ENCODE measurements around the gene SLC9A3. TPM values are rescaled to one million over a fixed set of nuclear protein-coding genes. Genes with fewer than 3 reads are reported as not detected.
A peak's percentile ranks its signal among the peaks of the same experiment; 100 is the strongest.

The SLC9A3 gene
- total RNA-seq (1 to 10 TPM; 2.8 to 3.1 TPM), polyA plus RNA-seq (1 to 10 TPM; 2.2 to 2.8 TPM)

DNA sequence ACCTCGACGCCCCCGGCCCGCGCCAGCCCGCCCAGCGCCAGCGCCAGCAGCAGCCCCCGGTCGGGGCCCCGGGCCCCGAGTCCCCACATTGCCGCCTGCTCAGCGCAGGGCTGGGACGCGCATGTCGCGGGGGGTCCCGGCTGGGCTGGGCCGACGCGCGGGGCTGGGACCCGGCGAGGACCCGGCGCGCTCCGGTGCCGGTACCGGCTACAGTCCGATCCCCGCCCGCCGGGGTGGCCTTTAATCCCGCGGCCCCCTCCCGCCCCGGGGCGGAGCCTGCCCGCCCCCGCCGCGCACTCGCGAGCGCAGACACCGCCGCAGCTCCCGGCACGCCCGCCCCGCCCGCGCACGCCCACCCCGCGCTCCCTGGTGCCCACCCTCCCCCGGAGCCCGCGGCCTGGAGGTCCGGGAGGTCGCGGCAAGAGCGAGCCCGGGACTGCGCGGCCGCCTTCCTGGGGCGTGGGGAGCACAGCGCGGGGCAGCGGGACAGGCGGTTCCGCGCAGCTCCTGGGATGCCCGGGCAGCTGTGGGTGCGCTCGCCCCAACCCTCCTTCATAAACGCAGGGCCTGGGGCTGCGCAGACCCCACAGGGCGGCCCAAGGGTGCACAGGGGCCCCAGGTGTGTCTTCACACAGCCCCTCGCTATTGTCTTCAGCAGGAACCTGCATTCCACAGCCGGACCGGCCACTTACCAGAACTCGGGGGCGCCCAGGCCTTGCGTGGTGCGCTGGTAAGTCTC is at the start of gene SLC9A3:
TSS of gene SLC9A3 (minus strand) at position 216 of the 739 bp plus-strand sequence.
- Mint-ChIP-seq H3K4me3 (peak within 1 kb of the TSS in 7 of 8 donors; percentile 25 to 74 (median 58)), H3K36me3 (no peaks in the 10 kb centered on the region), H3K9me3 (no peaks in the 10 kb centered on the region), H3K4me1 (peaks cover 10 to 42% (median 24%) of the 10 kb centered on the region in 4 donors), H3K27me3 (peaks cover 35 to 48% of the 10 kb centered on the region in 2 donors), H3K27ac (peak within 1 kb of the TSS in 1 of 7 donors; percentile 57)
- H3K9me3 ChIP-seq (ENCODE audit: control insufficient read depth in 1 of 2, low read length in 2 of 2): no peaks in the 10 kb centered on the region
- no peak within 1 kb of the TSS for H3K27ac ChIP-seq (ENCODE audit: low read depth, low read length)
- ChIA-PET CTCF (ENCODE audit: partially characterized antibody) (no interaction called here), POLR2A (ENCODE audit: partially characterized antibody) (no interaction called here)
- no peak within 1 kb of the TSS for H3K4me3 ChIP-seq (ENCODE audit: low read length in 2 of 2)
- H3K36me3 ChIP-seq (ENCODE audit: insufficient read depth, low read length): no peaks in the 10 kb centered on the region
- peaks cover 29% of the 10 kb centered on the region for H3K27me3 ChIP-seq (ENCODE audit: insufficient read depth, low read length)
- peak in 1 of 5 donors; percentile 19 for DNase-seq
- H3K4me1 ChIP-seq (ENCODE audit: insufficient read depth, low read length): peaks cover 29% of the 10 kb centered on the region
- intact Hi-C loops (cut with micrococcal nuclease): no loop called here

DNA sequence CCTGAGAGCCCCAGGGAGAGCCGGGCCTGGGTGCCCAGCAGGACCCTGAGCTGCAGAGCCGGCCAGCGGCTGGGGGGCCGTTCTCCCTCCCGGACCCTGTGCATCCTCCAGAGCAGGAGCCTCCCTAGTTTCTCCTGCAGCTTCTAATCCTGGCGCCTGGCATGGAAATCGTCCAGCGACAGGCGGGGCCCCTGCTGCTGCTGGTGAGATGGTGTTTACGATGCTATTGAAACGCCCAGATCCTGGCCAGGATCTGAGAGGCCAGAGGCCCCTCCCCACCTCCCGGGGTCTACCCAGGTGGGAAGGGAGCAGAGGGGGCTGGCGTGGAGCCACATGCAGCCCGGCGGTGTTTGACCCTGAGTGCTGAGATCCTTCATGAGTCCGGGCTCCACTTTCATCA is 49.7 kb upstream of the SLC9A3 start:
- peaks cover 0 to 6% of the 10 kb centered on the region in 2 donors for H3K9me3 ChIP-seq (ENCODE audit: control insufficient read depth in 1 of 2, low read length in 2 of 2)
- Mint-ChIP-seq H3K4me3 (no peak overlapping the region), H3K27me3 (peaks cover 12 to 33% of the 10 kb centered on the region in 2 donors), H3K36me3 (peaks cover 0 to 2% of the 10 kb centered on the region in 2 donors), H3K9me3 (peaks cover 3 to 40% (median 34%) of the 10 kb centered on the region in 8 donors), H3K27ac (no peak overlapping the region), H3K4me1 (no peaks in the 10 kb centered on the region)
- no peak overlapping the region for H3K4me3 ChIP-seq (ENCODE audit: low read length in 2 of 2)
- no peak overlapping the region for H3K27ac ChIP-seq (ENCODE audit: low read depth, low read length)
- CTCF ChIA-PET (ENCODE audit: partially characterized antibody): no interaction called here
- DNase-seq: no peak
- H3K4me1 ChIP-seq (ENCODE audit: insufficient read depth, low read length): no peaks in the 10 kb centered on the region
- intact Hi-C loops (cut with micrococcal nuclease): no loop called here
- POLR2A ChIA-PET (ENCODE audit: partially characterized antibody): no interaction called here
- H3K36me3 ChIP-seq (ENCODE audit: insufficient read depth, low read length): no peaks in the 10 kb centered on the region
- no peaks in the 10 kb centered on the region for H3K27me3 ChIP-seq (ENCODE audit: insufficient read depth, low read length)

DNA sequence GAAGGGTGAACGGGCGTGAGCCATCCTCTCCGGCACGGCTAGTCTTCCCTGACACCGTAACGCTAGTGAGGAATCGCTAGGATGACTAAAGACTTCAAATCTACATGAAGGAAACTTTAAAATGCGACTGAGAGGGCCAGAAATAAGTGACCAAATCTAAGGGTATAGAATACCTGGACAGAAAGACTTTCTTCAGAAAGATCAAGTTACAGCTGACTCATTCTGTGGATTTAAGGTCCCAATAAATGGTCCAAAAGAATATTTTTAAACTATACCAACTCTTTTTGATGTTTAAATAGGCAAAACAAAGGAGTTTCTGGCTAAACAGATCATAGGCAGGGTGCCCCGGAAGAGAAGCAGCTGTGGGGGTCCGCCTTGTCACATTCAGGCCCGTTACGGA is 49.0 kb upstream of the SLC9A3 start:
- Mint-ChIP-seq H3K4me1 (no peaks in the 10 kb centered on the region), H3K36me3 (peaks cover 0 to 2% of the 10 kb centered on the region in 2 donors), H3K27ac (no peak overlapping the region), H3K27me3 (peaks cover 12 to 31% of the 10 kb centered on the region in 2 donors), H3K9me3 (peaks cover 3 to 36% (median 31%) of the 10 kb centered on the region in 8 donors), H3K4me3 (no peak overlapping the region)
- ChIA-PET POLR2A (ENCODE audit: partially characterized antibody) (no interaction called here), CTCF (ENCODE audit: partially characterized antibody) (no interaction called here)
- intact Hi-C loops (cut with micrococcal nuclease): no loop called here
- no peaks in the 10 kb centered on the region for H3K4me1 ChIP-seq (ENCODE audit: insufficient read depth, low read length)
- H3K27ac ChIP-seq (ENCODE audit: low read depth, low read length): no peak overlapping the region
- H3K36me3 ChIP-seq (ENCODE audit: insufficient read depth, low read length): no peaks in the 10 kb centered on the region
- no peaks in the 10 kb centered on the region for H3K27me3 ChIP-seq (ENCODE audit: insufficient read depth, low read length)
- no peak overlapping the region for H3K4me3 ChIP-seq (ENCODE audit: low read length in 2 of 2)
- H3K9me3 ChIP-seq (ENCODE audit: control insufficient read depth in 1 of 2, low read length in 2 of 2): peaks cover 0 to 6% of the 10 kb centered on the region in 2 donors
- DNase-seq: no peak

DNA sequence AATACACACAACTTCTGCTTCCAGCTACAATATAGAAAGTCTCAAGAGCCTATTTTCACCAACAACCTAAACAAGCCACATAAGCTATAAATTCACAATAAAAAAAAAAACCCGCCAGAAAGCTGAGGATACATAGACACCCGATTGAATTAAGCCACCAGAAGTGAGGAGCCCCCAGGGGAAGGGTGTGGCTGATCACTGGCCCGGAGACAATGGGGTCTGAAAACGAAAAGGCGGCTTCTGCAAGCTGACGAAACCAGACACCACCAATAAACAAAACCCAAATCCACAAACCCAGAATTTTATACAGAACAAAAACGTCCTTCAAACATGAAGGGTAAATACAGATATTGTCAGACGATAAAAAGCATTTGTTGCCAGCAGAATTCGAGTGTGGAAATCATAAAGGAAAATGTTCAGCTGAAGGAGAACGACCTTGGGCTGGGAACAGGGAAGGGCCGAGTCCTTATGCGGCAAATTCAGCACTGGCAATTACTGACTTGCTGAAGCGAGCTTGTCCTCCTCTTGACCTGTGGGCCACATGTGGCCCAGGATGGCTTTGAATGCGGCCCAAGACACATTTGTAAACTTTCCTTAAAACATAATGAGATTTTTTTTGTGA is 48.3 kb upstream of the SLC9A3 start:
- Mint-ChIP-seq H3K27me3 (peaks cover 12 to 31% of the 10 kb centered on the region in 2 donors), H3K4me3 (no peak overlapping the region), H3K27ac (no peak overlapping the region), H3K36me3 (peaks cover 0 to 2% of the 10 kb centered on the region in 2 donors), H3K9me3 (peaks cover 3 to 29% (median 25%) of the 10 kb centered on the region in 8 donors), H3K4me1 (no peaks in the 10 kb centered on the region)
- Histone ChIP-seq H3K4me1 (ENCODE audit: insufficient read depth, low read length) (no peaks in the 10 kb centered on the region), H3K9me3 (ENCODE audit: control insufficient read depth in 1 of 2, low read length in 2 of 2) (peaks cover 0 to 5% of the 10 kb centered on the region in 2 donors), H3K4me3 (ENCODE audit: low read length in 2 of 2) (no peak overlapping the region), H3K36me3 (ENCODE audit: insufficient read depth, low read length) (no peaks in the 10 kb centered on the region), H3K27me3 (ENCODE audit: insufficient read depth, low read length) (no peaks in the 10 kb centered on the region), H3K27ac (ENCODE audit: low read depth, low read length) (no peak overlapping the region)
- intact Hi-C loops (cut with micrococcal nuclease): no loop called here
- ChIA-PET POLR2A (ENCODE audit: partially characterized antibody) (no interaction called here), CTCF (ENCODE audit: partially characterized antibody) (no interaction called here)
- no peak for DNase-seq

DNA sequence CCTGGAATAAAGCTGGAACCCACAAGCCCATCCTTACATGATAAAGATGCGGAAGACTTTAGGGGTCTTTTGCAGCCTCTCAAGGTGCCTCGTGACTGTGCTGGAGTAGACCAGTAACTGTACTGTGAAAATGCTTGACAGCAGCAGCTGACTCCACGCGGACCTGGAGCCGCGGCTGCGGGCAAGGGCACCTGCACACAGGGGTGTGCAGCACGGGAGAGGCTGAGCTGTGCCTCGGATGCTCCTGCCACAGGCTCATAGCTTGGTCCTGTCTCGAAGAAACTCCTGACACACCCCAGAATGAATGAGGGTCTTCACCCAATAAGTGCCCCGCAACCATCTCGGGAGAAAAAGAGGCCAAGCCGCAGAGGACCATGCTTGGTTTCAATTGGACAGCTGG is 47.5 kb upstream of the SLC9A3 start:
- no peak overlapping the region for H3K27ac ChIP-seq (ENCODE audit: low read depth, low read length)
- no peaks in the 10 kb centered on the region for H3K27me3 ChIP-seq (ENCODE audit: insufficient read depth, low read length)
- POLR2A ChIA-PET (ENCODE audit: partially characterized antibody): no interaction called here
- H3K4me1 ChIP-seq (ENCODE audit: insufficient read depth, low read length): no peaks in the 10 kb centered on the region
- no peak overlapping the region for H3K4me3 ChIP-seq (ENCODE audit: low read length in 2 of 2)
- H3K27ac Mint-ChIP-seq: no peak overlapping the region
- peaks cover 3 to 22% (median 17%) of the 10 kb centered on the region in 8 donors for H3K9me3 Mint-ChIP-seq
- peaks cover 0 to 2% of the 10 kb centered on the region in 2 donors for H3K36me3 Mint-ChIP-seq
- no peaks in the 10 kb centered on the region for H3K4me1 Mint-ChIP-seq
- H3K36me3 ChIP-seq (ENCODE audit: insufficient read depth, low read length): no peaks in the 10 kb centered on the region
- CTCF ChIA-PET (ENCODE audit: partially characterized antibody): no interaction called here
- no peak overlapping the region for H3K4me3 Mint-ChIP-seq
- no peaks in the 10 kb centered on the region for H3K9me3 ChIP-seq (ENCODE audit: control insufficient read depth in 1 of 2, low read length in 2 of 2)
- peaks cover 14 to 34% of the 10 kb centered on the region in 2 donors for H3K27me3 Mint-ChIP-seq
- no peak for DNase-seq
- intact Hi-C loops (cut with micrococcal nuclease): no loop called here

DNA sequence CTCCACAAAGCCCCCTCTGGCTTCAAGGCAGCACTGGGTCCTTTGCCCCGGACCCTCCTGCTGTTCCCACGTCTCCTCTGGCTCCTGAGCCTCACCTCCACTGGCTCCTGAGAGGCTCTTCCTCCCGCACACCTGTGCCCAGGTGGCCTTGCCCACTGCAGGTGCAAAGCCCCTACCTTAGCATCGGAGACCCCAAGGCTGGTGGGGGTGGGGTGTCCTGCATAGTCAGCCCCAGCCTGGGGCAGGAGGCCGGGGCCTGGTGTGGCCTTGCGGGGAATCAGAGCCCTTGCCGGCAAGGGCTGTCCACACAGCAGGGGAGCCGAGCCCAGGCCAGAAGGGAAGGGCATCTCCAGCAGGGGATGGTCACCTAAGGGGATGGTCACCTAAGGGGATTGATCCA is 46.6 kb upstream of the SLC9A3 start:
- no peaks in the 10 kb centered on the region for H3K9me3 ChIP-seq (ENCODE audit: control insufficient read depth in 1 of 2, low read length in 2 of 2)
- DNase-seq: no peak
- H3K36me3 ChIP-seq (ENCODE audit: insufficient read depth, low read length): no peaks in the 10 kb centered on the region
- POLR2A ChIA-PET (ENCODE audit: partially characterized antibody): no interaction called here
- Mint-ChIP-seq H3K27me3 (peaks cover 15 to 31% of the 10 kb centered on the region in 2 donors), H3K9me3 (peaks cover 0 to 14% (median 10%) of the 10 kb centered on the region in 8 donors), H3K4me3 (no peak overlapping the region), H3K4me1 (no peaks in the 10 kb centered on the region), H3K36me3 (peaks cover 0 to under 1% of the 10 kb centered on the region in 2 donors), H3K27ac (no peak overlapping the region)
- H3K4me1 ChIP-seq (ENCODE audit: insufficient read depth, low read length): no peaks in the 10 kb centered on the region
- CTCF ChIA-PET (ENCODE audit: partially characterized antibody): no interaction called here
- no peaks in the 10 kb centered on the region for H3K27me3 ChIP-seq (ENCODE audit: insufficient read depth, low read length)
- H3K27ac ChIP-seq (ENCODE audit: low read depth, low read length): no peak overlapping the region
- no peak overlapping the region for H3K4me3 ChIP-seq (ENCODE audit: low read length in 2 of 2)
- intact Hi-C loops (cut with micrococcal nuclease): no loop called here

DNA sequence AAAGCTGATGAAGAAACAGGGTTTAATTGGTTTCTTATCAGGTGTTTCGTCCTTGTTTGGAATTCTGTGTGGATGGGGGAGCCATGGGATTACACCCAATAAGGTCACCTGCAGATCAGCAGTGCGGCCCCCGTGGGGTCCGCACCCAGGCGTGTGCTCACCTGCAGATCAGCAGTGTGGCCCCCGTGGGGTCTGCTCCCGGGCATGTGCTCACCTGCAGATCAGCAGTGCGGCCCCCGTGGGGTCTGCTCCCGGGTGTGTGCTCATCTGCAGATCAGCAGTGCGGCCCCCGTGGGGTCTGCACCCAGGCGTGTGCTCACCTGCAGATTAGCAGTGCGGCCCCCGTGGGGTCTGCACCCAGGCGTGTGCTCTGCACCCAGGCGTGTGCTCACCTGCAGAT is 46.2 kb upstream of the SLC9A3 start:
- no peaks in the 10 kb centered on the region for H3K27me3 ChIP-seq (ENCODE audit: insufficient read depth, low read length)

More for the DNA sequence above, 46.2 kb upstream of the SLC9A3 start:
- Histone ChIP-seq H3K9me3 (ENCODE audit: control insufficient read depth in 1 of 2, low read length in 2 of 2) (no peaks in the 10 kb centered on the region), H3K4me1 (ENCODE audit: insufficient read depth, low read length) (no peaks in the 10 kb centered on the region), H3K36me3 (ENCODE audit: insufficient read depth, low read length) (no peaks in the 10 kb centered on the region), H3K27ac (ENCODE audit: low read depth, low read length) (no peak overlapping the region), H3K4me3 (ENCODE audit: low read length in 2 of 2) (no peak overlapping the region)
- DNase-seq: no peak
- Mint-ChIP-seq H3K4me3 (no peak overlapping the region), H3K36me3 (no peaks in the 10 kb centered on the region), H3K9me3 (peaks cover 0 to 10% (median 6%) of the 10 kb centered on the region in 8 donors), H3K27me3 (peaks cover 15 to 28% of the 10 kb centered on the region in 2 donors), H3K4me1 (no peaks in the 10 kb centered on the region), H3K27ac (no peak overlapping the region)
- ChIA-PET CTCF (ENCODE audit: partially characterized antibody) (no interaction called here), POLR2A (ENCODE audit: partially characterized antibody) (no interaction called here)
- intact Hi-C loops (cut with micrococcal nuclease): no loop called here
